GM19397 (cell line): ENCODE measurements around the gene CMIP.

ENCODE experiments used
- ATAC-seq: cut with Tn5 transposase; IDR thresholded peaks from one replicate; pipeline ENCODE4 v1.9.1; 2021; ENCODE audit warnings: mild to moderate bottlenecking, moderate library complexity; ENCODE audit not compliant: unreplicated experiment

Gene CMIP

GRCh38 chr16:81649561-81650184, 205.1 kb downstream of the CMIP start:
- ATAC-seq: no peak

GRCh38 chr16:81650281-81650680, 205.7 kb downstream of the CMIP start:
- no peak for ATAC-seq

- ATAC-seq: no peak
Observed at GRCh38 chr16:81650982-81651562, 206.5 kb downstream of the CMIP start.

- no peak for ATAC-seq
Observed at GRCh38 chr16:81651758-81652718, 207.4 kb downstream of the CMIP start.

- ATAC-seq: no peak
Observed at GRCh38 chr16:81652798-81653505, 208.3 kb downstream of the CMIP start.

- ATAC-seq: no peak
Observed at GRCh38 chr16:81654346-81654745, 209.7 kb downstream of the CMIP start.

GRCh38 chr16:81655469-81656162, 211.0 kb downstream of the CMIP start:
- no peak for ATAC-seq

GRCh38 chr16:81657224-81657623, 212.6 kb downstream of the CMIP start:
- no peak for ATAC-seq

- no peak for ATAC-seq
Observed at GRCh38 chr16:81657781-81658180, 213.2 kb downstream of the CMIP start.

- ATAC-seq: no peak
Observed at GRCh38 chr16:81658373-81658772, 213.8 kb downstream of the CMIP start.

- ATAC-seq: no peak
Observed at GRCh38 chr16:81659249-81659648, 214.6 kb downstream of the CMIP start.

GRCh38 chr16:81661082-81661481, 216.5 kb downstream of the CMIP start:
- ATAC-seq: no peak

GRCh38 chr16:81664153-81664552, 219.5 kb downstream of the CMIP start:
- no peak for ATAC-seq

- ATAC-seq: no peak
Observed at GRCh38 chr16:81665588-81665987, 221.0 kb downstream of the CMIP start.

GRCh38 chr16:81666113-81666512, 221.5 kb downstream of the CMIP start:
- no peak for ATAC-seq

GRCh38 chr16:81668243-81669097, 223.9 kb downstream of the CMIP start:
- no peak for ATAC-seq

GRCh38 chr16:81669473-81670350, 225.1 kb downstream of the CMIP start:
- no peak for ATAC-seq

- ATAC-seq: no peak
Observed at GRCh38 chr16:81671738-81672597, 227.4 kb downstream of the CMIP start.
